HT-29 (cell line): ENCODE data around the gene LRRC3. TPM values are rescaled to one million over a fixed set of nuclear protein-coding genes. Genes with fewer than 3 reads are reported as not detected.

Experiments used
- DNase-seq: peaks from one replicate; pipeline ENCODE4 v3.0.0-alpha.2; 2015; ENCODE audit warnings: low spot score
- small RNA-seq: library from RNA; depleted of rRNA; stranded (forward); fragments of <200 nt; gene quantifications from one replicate; pipeline ENCODE3, GENCODE V24; 2014
- total RNA-seq: library from RNA; depleted of rRNA; stranded (reverse); fragments of >200 nt; shearing (Covaris generic); gene quantifications from 2 replicates; pipeline ENCODE4 v1.2.3, GENCODE V29; 2014; rRNA removed

LRRC3 gene
- total RNA-seq, 1 experiment from 2014 or later, result 0.10 TPM

- DNase-seq, result no peak
Observed at GRCh38 chr21:44511219-44511937, 56.1 kb downstream of the LRRC3 start.

Small RNA genes within 50 kb of the gene (small RNA-seq; reads per million reads assigned to genes)
- not detected for gene RF00285

Other genes starting within 250 kb of the LRRC3 start
- 1.7 and 2.2 TPM in 2 replicates for gene ICOSLG, start 214.6 kb upstream of the LRRC3 start, total RNA-seq
- gene DNMT3L, start 193.6 kb upstream of the LRRC3 start, total RNA-seq, result not detected in 2 replicates
- gene AIRE, start 169.6 kb upstream of the LRRC3 start, total RNA-seq, result not detected in 2 replicates
- 142 and 154 TPM in 2 replicates for gene PFKL, start 155.5 kb upstream of the LRRC3 start, total RNA-seq
- 21.7 and 21.8 TPM in 2 replicates for gene CFAP410, start 116.1 kb upstream of the LRRC3 start, total RNA-seq
- gene TRPM2, start 101.9 kb upstream of the LRRC3 start, total RNA-seq, result 0.60 TPM in 1 of 2 replicates, not detected in the other
- gene KRTAP10-1, start 84.7 kb downstream of the LRRC3 start, total RNA-seq, result not detected in 2 replicates
- gene KRTAP10-2, start 96.0 kb downstream of the LRRC3 start, total RNA-seq, result not detected in 2 replicates
- not detected in 2 replicates for gene KRTAP10-3, start 103.3 kb downstream of the LRRC3 start, total RNA-seq
- not detected in 2 replicates for gene KRTAP10-4, start 118.2 kb downstream of the LRRC3 start, total RNA-seq
- gene KRTAP10-5, start 125.1 kb downstream of the LRRC3 start, total RNA-seq, result not detected in 2 replicates
- gene KRTAP10-6, start 137.0 kb downstream of the LRRC3 start, total RNA-seq, result not detected in 2 replicates
- gene KRTAP10-7, start 145.1 kb downstream of the LRRC3 start, total RNA-seq, result not detected in 2 replicates
- gene KRTAP10-8, start 156.6 kb downstream of the LRRC3 start, total RNA-seq, result not detected in 2 replicates
- gene KRTAP10-9, start 171.6 kb downstream of the LRRC3 start, total RNA-seq, result not detected in 2 replicates
- gene KRTAP10-10, start 181.8 kb downstream of the LRRC3 start, total RNA-seq, result not detected in 2 replicates
- gene KRTAP10-11, start 190.9 kb downstream of the LRRC3 start, total RNA-seq, result not detected in 2 replicates
- not detected in 2 replicates for gene KRTAP12-4, start 199.1 kb downstream of the LRRC3 start, total RNA-seq
- not detected in 2 replicates for gene KRTAP12-3, start 202.4 kb downstream of the LRRC3 start, total RNA-seq
- not detected in 2 replicates for gene KRTAP12-2, start 211.4 kb downstream of the LRRC3 start, total RNA-seq
- gene KRTAP12-1, start 226.7 kb downstream of the LRRC3 start, total RNA-seq, result not detected in 2 replicates
- not detected in 2 replicates for gene KRTAP10-12, start 241.7 kb downstream of the LRRC3 start, total RNA-seq